Activated naive CD4-positive, alpha-beta T cell treated with anti-CD3 and anti-CD28 coated beads, Interleukin-2, amount 50 U/mL, for 16 hours (primary cell): ENCODE results near the gene RECK.
"Not testable (repeated sequence)": the region's sequence is repeated elsewhere in the genome, so short reads cannot be mapped to it uniquely, and the experiment has no call there.

ENCODE experiments used
- DNase-seq: peaks from one replicate; pipeline ENCODE4 v3.0.0-alpha.2; 2020

RECK gene

GRCh38 chr9:36074870-36075532, 38.3 kb downstream of the RECK start:
- no peak for DNase-seq

GRCh38 chr9:36078051-36078450, 41.3 kb downstream of the RECK start:
- DNase-seq: no peak

- no peak for DNase-seq
Observed at GRCh38 chr9:36080519-36080918, 43.8 kb downstream of the RECK start.

DNA sequence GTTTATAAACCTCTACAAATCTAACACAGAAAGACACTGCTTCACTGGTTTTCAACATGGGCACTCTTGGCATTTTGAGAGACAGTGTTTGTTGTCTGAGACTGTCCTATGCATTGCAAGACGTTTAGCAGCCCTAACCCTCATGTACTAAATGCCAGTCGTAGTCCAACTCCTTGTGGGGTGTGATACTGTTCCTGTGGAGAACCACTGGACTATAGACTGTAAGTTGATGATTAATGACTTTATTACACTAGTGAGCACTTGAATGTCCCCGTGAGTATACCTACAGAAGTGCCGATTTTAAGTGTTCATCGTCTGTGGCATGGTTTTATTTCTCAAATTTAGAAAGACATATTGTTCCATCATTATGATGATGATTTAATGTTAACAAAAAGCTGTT, 46.2 kb downstream of the RECK start:
- no peak for DNase-seq

DNA sequence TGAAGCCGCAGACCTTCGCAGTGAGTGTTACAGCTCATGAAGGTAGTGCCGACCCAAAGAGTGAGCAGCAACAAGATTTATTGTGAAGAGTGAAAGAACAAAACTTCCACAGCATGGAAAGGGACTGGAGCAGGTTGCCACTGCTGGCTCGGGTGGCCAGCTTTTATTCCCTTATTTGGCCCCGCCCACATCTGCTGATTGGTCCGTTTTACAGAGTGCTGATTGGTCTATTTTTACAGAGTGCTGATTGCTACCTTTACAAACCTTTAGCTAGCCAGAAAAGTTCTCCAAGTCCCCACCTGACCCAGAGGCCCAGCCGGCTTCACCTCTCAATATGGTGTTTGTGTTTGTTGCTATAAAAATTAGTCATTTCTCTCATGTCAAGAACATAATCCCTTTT, 49.7 kb downstream of the RECK start:
- DNase-seq: no peak

- not testable (repeated sequence) for DNase-seq
Observed at GRCh38 chr9:36087054-36087453, 50.3 kb downstream of the RECK start.

GRCh38 chr9:36088020-36088419, 51.3 kb downstream of the RECK start:
- no peak for DNase-seq

DNA sequence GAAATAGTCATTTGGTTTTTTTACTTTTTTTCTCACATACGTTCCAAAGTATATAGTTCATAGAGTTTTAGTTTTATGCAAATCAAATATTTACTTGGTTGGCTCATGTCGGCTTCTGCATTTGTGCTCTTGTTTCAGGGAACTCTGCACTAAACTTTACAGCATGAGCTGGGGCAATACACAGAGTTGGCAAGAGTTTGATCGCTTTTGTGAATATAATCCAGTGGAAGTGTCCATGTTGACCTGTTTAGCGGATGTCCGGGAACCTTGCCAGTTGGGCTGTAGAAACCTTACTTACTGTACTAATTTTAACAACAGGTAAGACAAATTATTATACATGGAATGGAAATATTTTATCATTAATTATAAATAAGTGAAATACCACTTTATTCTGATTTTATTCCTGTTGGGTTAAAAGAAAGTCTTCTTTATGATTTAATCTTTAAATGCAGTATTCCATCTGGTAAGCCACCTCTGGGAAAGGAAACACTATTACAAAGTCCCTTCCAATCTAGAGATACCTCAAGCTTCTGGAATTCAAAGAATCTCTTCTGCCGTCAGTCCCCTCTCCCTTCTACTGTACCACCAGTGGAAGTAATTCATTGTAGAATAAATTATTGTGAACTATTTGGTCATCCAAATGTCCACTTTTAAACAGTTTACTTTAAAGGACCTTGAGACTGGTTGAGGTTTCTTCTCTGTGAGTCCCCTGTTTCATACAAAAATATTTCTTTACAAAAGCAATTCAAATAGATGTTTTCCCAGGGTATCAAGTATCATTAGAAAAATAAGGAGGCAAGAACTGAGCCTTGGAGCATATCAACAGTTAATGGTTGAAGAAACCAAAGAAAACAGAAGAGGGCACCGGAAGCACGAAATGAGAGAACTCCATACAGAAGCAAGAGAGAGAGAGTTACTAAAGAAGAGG, 54.6 kb downstream of the RECK start:
- no peak for DNase-seq

DNA sequence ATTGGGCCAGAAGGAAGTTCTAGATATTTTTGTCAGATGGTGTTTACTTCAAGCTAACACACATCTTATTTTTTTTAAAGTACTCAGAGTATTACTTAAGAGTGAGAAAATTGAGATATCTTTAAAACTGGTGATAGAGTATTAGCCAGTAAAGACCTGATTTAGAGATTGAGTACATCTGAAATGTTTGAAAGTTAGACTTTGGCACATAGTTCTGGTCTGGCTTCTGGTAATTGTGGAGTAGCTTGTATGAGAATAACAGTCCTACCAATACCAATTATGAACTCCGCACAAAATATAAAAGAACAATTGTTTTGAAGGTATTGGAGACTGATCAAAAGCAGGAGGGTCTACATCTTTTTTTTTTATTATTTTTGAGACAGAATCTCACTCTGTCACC, 55.3 kb downstream of the RECK start:
- no peak for DNase-seq

GRCh38 chr9:36092509-36093215, 55.9 kb downstream of the RECK start:
- DNase-seq: peak; percentile 44

DNA sequence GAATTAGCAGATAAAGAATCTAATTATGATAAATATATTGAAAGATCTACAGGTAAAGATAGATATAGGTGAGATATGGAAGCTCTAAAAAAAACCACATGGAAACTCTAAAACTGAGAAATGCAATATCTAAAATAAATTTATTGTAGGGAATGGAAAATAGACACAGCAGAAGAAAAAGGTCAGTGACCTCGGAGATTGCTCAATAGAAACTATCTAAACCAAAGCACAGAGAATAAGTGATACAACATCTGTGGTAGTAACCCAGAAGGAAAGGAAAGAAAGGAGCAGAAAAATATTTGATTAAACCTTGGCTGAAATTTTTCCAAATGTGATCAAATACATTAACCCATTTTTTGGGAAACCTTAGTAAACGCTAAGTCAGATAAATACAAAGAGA, 56.7 kb downstream of the RECK start:
- no peak for DNase-seq

DNA sequence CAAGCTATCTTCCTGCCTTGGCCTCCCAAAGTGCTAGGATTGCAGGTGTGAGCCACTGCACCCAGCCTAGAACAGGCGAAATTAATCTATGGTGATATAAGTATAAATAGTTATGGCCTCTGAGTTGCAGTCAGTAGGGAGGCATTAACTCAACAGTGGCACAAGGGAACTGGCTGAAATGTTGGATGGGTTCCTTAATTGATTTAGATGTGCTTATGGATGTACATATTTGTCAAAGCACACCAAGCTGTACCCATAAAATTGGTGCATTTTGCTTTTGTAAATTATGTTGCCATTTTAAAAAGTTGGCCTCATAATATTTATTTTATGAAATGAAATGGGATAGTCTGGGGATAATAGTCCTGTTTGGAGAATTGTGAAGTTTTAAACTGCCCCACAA, 63.0 kb downstream of the RECK start:
- DNase-seq: no peak

DNA sequence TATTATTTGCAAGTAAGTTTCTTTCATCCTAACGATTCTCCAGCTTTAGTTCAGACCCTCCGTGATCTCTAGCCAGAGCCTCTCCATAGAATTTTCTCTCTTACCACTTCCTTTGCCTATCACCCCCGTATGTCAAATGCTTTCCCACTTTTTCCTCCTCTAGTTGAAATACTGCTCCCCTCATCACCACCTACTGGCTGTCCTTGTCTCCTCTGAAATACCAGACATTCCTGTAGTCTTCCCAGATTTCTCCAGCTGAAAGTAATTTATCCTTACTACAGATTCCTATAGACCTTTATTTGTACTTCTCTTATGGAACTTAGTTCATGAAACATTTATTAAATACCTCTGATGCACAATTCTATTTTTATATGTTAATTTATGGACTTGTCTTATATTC, 63.8 kb downstream of the RECK start:
- DNase-seq: no peak

DNA sequence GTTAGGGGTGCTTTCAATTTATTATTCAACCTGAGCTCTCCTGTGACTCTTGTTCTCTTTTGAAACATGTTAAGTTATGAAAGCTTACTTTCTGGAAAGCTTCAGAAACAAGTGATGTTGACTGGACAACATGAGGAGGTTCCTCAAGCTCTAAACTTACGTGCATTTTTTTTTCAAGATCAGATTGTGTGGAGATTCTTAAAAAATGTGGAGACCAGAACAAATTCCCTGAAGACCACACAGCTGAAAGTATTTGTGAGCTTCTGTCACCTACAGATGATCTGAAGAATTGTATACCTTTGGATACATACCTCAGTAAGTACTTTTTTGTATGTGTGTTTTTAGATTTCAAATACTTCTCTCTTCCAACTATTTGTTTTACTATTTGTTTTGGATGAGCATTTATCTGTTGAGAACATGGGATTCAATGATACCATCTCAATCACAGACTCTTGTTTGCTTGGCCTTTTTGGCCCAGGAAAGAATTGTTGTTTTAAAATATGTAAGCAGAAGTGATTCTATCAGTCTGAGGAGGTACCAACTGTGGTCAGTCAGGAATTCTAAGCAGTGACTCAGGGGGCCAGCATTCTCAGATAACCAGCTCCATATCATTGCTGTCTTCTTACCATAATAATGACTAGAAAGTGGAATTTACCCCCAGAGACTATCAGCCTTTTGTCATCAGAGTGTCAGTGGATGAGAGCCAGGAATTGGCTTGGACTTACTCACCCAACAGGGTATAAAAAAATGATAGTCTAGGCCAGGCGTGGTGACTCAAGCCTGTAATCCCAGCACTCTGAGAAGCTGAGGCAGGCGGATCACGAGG, 65.4 kb downstream of the RECK start:
- no peak for DNase-seq

DNA sequence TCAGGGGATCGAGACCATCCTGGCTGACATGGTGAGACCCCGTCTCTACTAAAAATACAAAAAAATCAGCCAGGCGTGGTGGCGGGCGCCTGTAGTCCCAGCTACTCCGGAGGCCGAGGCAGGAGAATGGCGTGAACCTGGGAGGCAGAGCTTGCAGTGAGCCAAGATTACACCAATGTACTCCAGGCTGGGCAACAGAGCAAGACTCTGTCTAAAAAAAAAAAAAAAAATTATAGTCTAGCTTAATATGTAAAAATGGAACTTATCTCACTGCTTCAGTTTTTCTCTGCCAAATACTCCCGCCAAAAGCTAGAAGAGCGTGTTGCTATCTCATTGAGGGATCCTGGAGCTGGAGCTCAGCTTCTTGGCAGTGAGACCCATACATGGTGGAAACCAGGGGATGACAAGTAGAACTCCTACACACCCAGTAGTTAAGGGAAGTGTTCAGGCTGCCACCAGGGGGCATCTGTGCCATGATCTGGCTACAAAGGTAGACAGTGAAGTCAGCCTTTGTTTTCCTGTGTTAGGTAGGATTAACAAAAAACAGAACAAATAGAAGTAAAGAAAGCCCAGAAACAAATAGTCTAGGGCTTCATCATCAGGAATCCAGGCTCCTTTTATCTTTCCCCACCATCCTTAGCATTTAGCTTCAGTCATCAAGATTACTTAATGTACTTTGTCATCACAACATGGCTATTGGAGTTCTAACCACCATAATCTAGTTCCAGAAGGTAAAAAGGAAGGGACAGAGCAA, 66.2 kb downstream of the RECK start:
- peak; percentile 89 for DNase-seq

DNA sequence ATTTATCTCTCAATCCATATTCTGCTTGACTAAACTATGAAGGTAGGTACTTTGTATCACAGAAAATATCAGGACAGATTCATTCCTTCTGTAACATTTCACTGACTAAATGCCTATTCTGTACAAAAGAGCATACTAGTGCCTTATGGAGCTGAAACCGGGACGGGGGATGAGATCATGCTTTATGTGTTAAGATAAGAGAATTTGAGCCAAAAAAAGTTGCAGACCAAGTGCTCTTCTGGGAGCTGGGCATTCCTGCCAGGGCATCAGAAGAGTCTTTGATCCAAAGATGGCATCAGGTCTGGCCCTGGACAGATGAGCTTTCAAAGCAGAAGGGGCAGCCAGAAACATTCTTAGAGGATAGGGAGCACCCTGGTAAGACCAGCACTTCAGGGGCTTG, 72.4 kb downstream of the RECK start:
- DNase-seq: no peak

- DNase-seq: no peak
Observed at GRCh38 chr9:36110434-36110833, 73.7 kb downstream of the RECK start.

- no peak for DNase-seq
Observed at GRCh38 chr9:36112516-36112915, 75.8 kb downstream of the RECK start.

GRCh38 chr9:36113999-36114398, 77.3 kb downstream of the RECK start:
- DNase-seq: no peak

GRCh38 chr9:36116593-36116992, 79.9 kb downstream of the RECK start:
- no peak for DNase-seq

- DNase-seq: no peak
Observed at GRCh38 chr9:36118201-36118600, 81.5 kb downstream of the RECK start.

- DNase-seq: no peak
Observed at GRCh38 chr9:36118706-36119105, 82.0 kb downstream of the RECK start.
